Activated gamma-delta T cell treated with anti-CD3 and anti-CD28 coated beads, Interleukin-2, amount 50 U/mL, for 16 hours (primary cell): ENCODE data around the gene PPP2R5A.
"Not testable (repeated sequence)": the region's sequence is repeated elsewhere in the genome, so short reads cannot be mapped to it uniquely, and the experiment has no call there.

Experiments used
- DNase-seq: peaks from one replicate; pipeline ENCODE4 v3.0.0-alpha.2; 2020; ENCODE audit warnings: low read depth

PPP2R5A gene

GRCh38 chr1:212355230-212355969 is 70.2 kb downstream of the PPP2R5A start:
- no peak for DNase-seq

- DNase-seq, result no peak
These were observed 74.7 kb downstream of the PPP2R5A start for GRCh38 chr1:212359794-212360479.

- DNase-seq, result no peak
These were observed 79.8 kb downstream of the PPP2R5A start for GRCh38 chr1:212364985-212365384.

GRCh38 chr1:212366901-212367300 is 81.7 kb downstream of the PPP2R5A start:
- DNase-seq, result no peak

- no peak for DNase-seq
These were observed 82.4 kb downstream of the PPP2R5A start for GRCh38 chr1:212367474-212368072.

GRCh38 chr1:212368073-212368484 is 82.9 kb downstream of the PPP2R5A start:
- peak; percentile 35 for DNase-seq

- DNase-seq, result no peak
These were observed 90.8 kb downstream of the PPP2R5A start for GRCh38 chr1:212375986-212376385.

- DNase-seq, result no peak
These were observed 92.4 kb downstream of the PPP2R5A start for GRCh38 chr1:212377644-212378043.

GRCh38 chr1:212379366-212379765 is 94.2 kb downstream of the PPP2R5A start:
- DNase-seq, result no peak

- no peak for DNase-seq
These were observed 96.3 kb downstream of the PPP2R5A start for GRCh38 chr1:212381397-212382035.

- no peak for DNase-seq
These were observed 100.8 kb downstream of the PPP2R5A start for GRCh38 chr1:212386029-212386428.

GRCh38 chr1:212388985-212389716 is 103.9 kb downstream of the PPP2R5A start:
- DNase-seq, result no peak

GRCh38 chr1:212395678-212396437 is 110.6 kb downstream of the PPP2R5A start:
- DNase-seq, result not testable (repeated sequence)

- DNase-seq, result no peak
These were observed 111.4 kb downstream of the PPP2R5A start for GRCh38 chr1:212396638-212397037.

- DNase-seq, result no peak
These were observed 112.0 kb downstream of the PPP2R5A start for GRCh38 chr1:212397171-212397570.

GRCh38 chr1:212401042-212401441 is 115.8 kb downstream of the PPP2R5A start:
- no peak for DNase-seq

GRCh38 chr1:212401838-212402582 is 116.8 kb downstream of the PPP2R5A start:
- no peak for DNase-seq

- no peak for DNase-seq
These were observed 117.6 kb downstream of the PPP2R5A start for GRCh38 chr1:212402666-212403321.

- no peak for DNase-seq
These were observed 125.1 kb downstream of the PPP2R5A start for GRCh38 chr1:212410231-212410820.
